ENCODE data around the gene AHCTF1. TPM values are rescaled to one million over a fixed set of nuclear protein-coding genes. Genes with fewer than 3 reads are reported as not detected.
"Not testable (repeated sequence)": the region's sequence is repeated elsewhere in the genome, so short reads cannot be mapped to it uniquely, and the experiment has no call there.

The AHCTF1 gene
- total RNA-seq, 1 donor from 2014 or later = 62.1 TPM

DNA sequence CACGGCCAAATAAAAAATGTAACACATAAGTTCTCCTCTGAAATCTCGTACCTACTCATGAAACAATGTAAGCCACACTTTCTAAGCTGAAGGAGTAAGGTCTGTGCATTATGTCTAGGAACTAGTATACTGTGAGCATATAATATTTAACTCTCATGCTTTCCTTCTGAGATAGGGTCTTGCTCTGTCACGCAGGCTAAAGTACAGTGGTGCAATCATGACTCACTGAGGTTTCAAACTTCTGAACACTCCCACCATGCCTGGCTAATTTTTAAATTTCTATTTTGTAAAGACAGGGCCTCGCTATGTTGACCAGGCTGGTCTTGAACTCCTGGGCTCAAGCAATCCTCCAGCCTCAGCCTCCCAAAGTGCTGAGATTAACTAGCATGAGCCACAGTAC, 71.3 kb downstream of the AHCTF1 start:
- Histone ChIP-seq H3K9ac (no peak overlapping the region), H3K79me2 (ENCODE audit: low read depth) (no peaks in the 10 kb centered on the region), H3K27me3 (no peaks in the 10 kb centered on the region), H4K20me1 (ENCODE audit: low read depth) (no peaks in the 10 kb centered on the region), H3K4me3 (no peak overlapping the region), H3F3A (ENCODE audit: low read depth) (no peaks in the 10 kb centered on the region), H2AFZ (replicated peaks) (no peak overlapping the region), H3K4me2 (no peak overlapping the region), H3K36me3 (peaks cover 36% of the 10 kb centered on the region), H3K27ac (no peak overlapping the region), H3K9me3 (ENCODE audit: low read depth) (no peaks in the 10 kb centered on the region), H3K4me1 (no peaks in the 10 kb centered on the region)
- Mint-ChIP-seq H3K4me1 (peaks cover 15% of the 10 kb centered on the region), H3K27ac (no peak overlapping the region), H3K4me3 (no peak overlapping the region), H3K36me3 (peaks cover 37% of the 10 kb centered on the region), H3K9me3 (no peaks in the 10 kb centered on the region), H3K27me3 (ENCODE audit: insufficient read depth, low read depth) (no peaks in the 10 kb centered on the region)
- TF ChIP-seq, protein P1, sequence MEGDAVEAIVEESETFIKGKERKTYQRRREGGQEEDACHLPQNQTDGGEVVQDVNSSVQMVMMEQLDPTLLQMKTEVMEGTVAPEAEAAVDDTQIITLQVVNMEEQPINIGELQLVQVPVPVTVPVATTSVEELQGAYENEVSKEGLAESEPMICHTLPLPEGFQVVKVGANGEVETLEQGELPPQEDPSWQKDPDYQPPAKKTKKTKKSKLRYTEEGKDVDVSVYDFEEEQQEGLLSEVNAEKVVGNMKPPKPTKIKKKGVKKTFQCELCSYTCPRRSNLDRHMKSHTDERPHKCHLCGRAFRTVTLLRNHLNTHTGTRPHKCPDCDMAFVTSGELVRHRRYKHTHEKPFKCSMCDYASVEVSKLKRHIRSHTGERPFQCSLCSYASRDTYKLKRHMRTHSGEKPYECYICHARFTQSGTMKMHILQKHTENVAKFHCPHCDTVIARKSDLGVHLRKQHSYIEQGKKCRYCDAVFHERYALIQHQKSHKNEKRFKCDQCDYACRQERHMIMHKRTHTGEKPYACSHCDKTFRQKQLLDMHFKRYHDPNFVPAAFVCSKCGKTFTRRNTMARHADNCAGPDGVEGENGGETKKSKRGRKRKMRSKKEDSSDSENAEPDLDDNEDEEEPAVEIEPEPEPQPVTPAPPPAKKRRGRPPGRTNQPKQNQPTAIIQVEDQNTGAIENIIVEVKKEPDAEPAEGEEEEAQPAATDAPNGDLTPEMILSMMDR (IDR thresholded peaks at IDR 0.05) = no peak
- no peak for DNase-seq (ENCODE audit: low spot score)

DNA sequence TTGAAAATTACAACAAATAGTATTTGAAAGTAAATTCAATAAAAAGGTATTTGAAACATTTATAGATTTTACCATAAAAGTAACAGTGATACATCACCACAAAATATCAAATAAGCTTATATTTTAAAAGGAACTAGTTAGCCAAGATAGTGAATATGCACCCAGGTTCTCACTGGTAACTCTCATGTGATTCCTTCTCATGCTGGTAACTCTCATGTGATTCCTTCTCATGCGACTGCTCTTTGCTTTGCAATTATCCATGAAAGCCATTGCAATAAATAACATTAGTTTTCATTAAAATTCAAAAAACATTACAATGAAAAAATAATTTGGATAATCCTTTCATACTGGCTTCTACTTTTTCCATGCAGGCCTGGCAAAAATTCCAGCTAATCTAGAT, 75.4 kb downstream of the AHCTF1 start:
- H3K9me3 ChIP-seq (ENCODE audit: low read depth) = no peaks in the 10 kb centered on the region
- H3K9me3 Mint-ChIP-seq = no peaks in the 10 kb centered on the region
- peaks cover 40% of the 10 kb centered on the region for H3K36me3 Mint-ChIP-seq
- H3K27ac Mint-ChIP-seq = no peak overlapping the region
- no peaks in the 10 kb centered on the region for H3K4me1 ChIP-seq
- no peak for DNase-seq (ENCODE audit: low spot score)
- H2AFZ ChIP-seq (replicated peaks) = no peak overlapping the region
- no peak overlapping the region for H3K4me3 ChIP-seq
- H4K20me1 ChIP-seq (ENCODE audit: low read depth) = no peaks in the 10 kb centered on the region
- no peaks in the 10 kb centered on the region for H3K4me1 Mint-ChIP-seq
- H3F3A ChIP-seq (ENCODE audit: low read depth) = no peaks in the 10 kb centered on the region
- no peak overlapping the region for H3K4me3 Mint-ChIP-seq
- TF ChIP-seq, protein P1 (IDR thresholded peaks at IDR 0.05) = no peak
- TF ChIP-seq EZH2 (IDR thresholded peaks at IDR 0.05) (no peak), EZH2phosphoT487 (IDR thresholded peaks at IDR 0.05) (no peak)
- H3K79me2 ChIP-seq (ENCODE audit: low read depth) = no peaks in the 10 kb centered on the region
- no peak overlapping the region for H3K9ac ChIP-seq
- H3K4me2 ChIP-seq = no peak overlapping the region
- no peaks in the 10 kb centered on the region for H3K27me3 Mint-ChIP-seq (ENCODE audit: insufficient read depth, low read depth)
- no peaks in the 10 kb centered on the region for H3K27me3 ChIP-seq
- peaks cover 54% of the 10 kb centered on the region for H3K36me3 ChIP-seq
- no peak overlapping the region for H3K27ac ChIP-seq

DNA sequence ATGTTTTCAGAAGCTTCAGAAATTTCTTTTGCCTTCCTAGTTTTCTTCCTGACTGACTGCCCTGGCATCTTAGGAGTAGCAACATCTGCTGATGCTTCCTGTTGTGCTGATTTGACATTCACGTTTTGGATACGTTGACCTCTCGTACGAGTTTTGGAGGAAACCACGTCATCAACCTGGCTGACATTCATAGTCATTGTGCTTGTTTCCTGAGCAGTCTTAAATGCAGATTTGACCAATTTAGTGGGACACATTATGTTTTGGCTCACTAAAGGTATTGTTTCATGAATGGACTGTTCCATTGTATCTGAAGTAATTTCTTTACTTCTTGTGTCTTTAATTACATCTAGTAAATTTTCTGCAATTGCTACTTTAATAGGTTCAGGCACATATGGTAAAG, 81.1 kb downstream of the AHCTF1 start:
- H3K4me3 ChIP-seq; H3K4me1 ChIP-seq; H3K27ac Mint-ChIP-seq; H3K4me1 Mint-ChIP-seq; H3K9me3 ChIP-seq (ENCODE audit: low read depth); H3K27me3 Mint-ChIP-seq (ENCODE audit: insufficient read depth, low read depth); H3K4me2 ChIP-seq; H3K27ac ChIP-seq; H2AFZ ChIP-seq (replicated peaks); DNase-seq (ENCODE audit: low spot score); H3K9ac ChIP-seq; H4K20me1 ChIP-seq (ENCODE audit: low read depth); H3K79me2 ChIP-seq (ENCODE audit: low read depth); H3K27me3 ChIP-seq; H3K4me3 Mint-ChIP-seq; H3F3A ChIP-seq (ENCODE audit: low read depth); H3K9me3 Mint-ChIP-seq: not testable (repeated sequence)
- H3K36me3 Mint-ChIP-seq = peaks cover 55% of the 10 kb centered on the region
- H3K36me3 ChIP-seq = peaks cover 51% of the 10 kb centered on the region

DNA sequence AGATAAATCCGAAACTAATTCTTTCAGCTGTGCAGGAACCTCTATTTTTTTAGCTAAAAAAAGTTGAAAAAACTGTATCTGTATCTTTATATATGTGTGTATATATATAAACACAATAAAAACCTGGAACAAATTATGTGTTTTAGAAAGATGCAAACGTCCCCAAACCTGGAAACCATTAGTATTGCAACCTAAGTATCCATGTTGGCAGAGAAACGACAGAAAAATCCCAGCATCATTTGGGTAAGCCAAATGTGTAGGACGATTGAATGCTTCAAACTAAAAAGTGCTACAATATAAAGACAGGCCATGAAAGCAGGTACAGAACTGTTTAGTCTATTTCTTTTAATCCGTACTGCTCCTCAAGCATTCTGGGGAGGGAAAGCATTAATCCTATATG, 87.9 kb downstream of the AHCTF1 start:
- Mint-ChIP-seq H3K4me1 (no peaks in the 10 kb centered on the region), H3K36me3 (peaks cover 30% of the 10 kb centered on the region), H3K27ac (no peak overlapping the region), H3K9me3 (no peaks in the 10 kb centered on the region), H3K4me3 (no peak overlapping the region), H3K27me3 (ENCODE audit: insufficient read depth, low read depth) (no peaks in the 10 kb centered on the region)
- Histone ChIP-seq H3K36me3 (peaks cover 28% of the 10 kb centered on the region), H3K79me2 (ENCODE audit: low read depth) (no peaks in the 10 kb centered on the region), H3K9ac (no peak overlapping the region), H3F3A (ENCODE audit: low read depth) (peaks cover 11% of the 10 kb centered on the region), H3K27ac (no peak overlapping the region), H3K4me1 (no peaks in the 10 kb centered on the region), H4K20me1 (ENCODE audit: low read depth) (no peaks in the 10 kb centered on the region), H3K4me3 (no peak overlapping the region), H2AFZ (replicated peaks) (no peak overlapping the region), H3K9me3 (ENCODE audit: low read depth) (no peaks in the 10 kb centered on the region), H3K4me2 (no peak overlapping the region), H3K27me3 (no peaks in the 10 kb centered on the region)
- TF ChIP-seq, protein P1 (IDR thresholded peaks at IDR 0.05) = no peak
- TF ChIP-seq EZH2phosphoT487 (IDR thresholded peaks at IDR 0.05) (no peak), EZH2 (IDR thresholded peaks at IDR 0.05) (no peak)
- DNase-seq (ENCODE audit: low spot score) = no peak

DNA sequence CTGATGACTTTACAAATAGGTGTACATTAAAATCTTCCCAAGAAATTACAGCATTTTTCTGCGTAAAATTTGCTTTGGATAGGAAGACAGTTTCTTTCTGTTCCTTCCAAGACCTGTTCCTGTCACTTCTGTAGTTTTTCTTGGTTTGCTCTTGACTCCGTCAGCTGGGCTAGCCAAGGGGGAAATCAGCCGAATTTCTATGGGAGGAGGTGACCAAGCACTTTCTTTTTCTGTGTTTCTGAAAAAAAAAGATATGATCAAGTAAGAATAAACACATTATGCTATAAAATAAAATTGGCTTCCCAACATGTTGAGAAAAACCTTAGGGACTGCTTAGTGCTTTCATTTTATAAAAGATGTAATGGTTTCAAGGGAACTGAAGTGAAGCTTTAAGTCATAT, 91.0 kb downstream of the AHCTF1 start:
- H3K4me1 ChIP-seq; H3K4me3 Mint-ChIP-seq; H3K4me2 ChIP-seq; H3K9me3 Mint-ChIP-seq; H2AFZ ChIP-seq (replicated peaks); H3K9ac ChIP-seq; H3K27me3 ChIP-seq; H3K27ac ChIP-seq; H3K4me3 ChIP-seq; H3K27me3 Mint-ChIP-seq (ENCODE audit: insufficient read depth, low read depth); DNase-seq (ENCODE audit: low spot score); H3K79me2 ChIP-seq (ENCODE audit: low read depth); H3K4me1 Mint-ChIP-seq; H3K9me3 ChIP-seq (ENCODE audit: low read depth); H4K20me1 ChIP-seq (ENCODE audit: low read depth); H3K27ac Mint-ChIP-seq: not testable (repeated sequence)
- Histone ChIP-seq H3F3A (ENCODE audit: low read depth) (peaks cover 21% of the 10 kb centered on the region), H3K36me3 (peaks cover 14% of the 10 kb centered on the region)
- H3K36me3 Mint-ChIP-seq = peaks cover 17% of the 10 kb centered on the region

All from neural progenitor cell (in vitro differentiated cells).